ENCODE results near the gene RPS10.

DNA sequence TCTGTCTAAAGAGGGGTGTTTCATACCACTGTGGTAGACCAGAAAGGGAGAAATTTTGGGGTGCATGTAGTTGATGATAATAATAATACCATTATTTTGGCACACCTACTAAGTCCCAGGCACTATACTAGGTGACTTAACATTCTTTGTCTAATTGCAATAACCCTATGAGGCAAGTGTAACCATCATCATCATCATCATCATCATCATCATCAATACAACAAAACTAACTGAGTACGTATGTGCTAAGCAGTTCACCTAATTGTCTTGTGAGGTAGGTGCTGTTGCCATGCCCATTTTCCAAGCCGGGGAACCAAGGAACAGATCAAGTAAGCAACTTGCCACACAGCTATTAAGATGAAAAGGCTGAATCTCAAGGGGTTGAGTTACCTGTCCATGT, 37.4 kb upstream of the RPS10 start:
- TF ChIP-seq POLR2A (IDR thresholded peaks at IDR 0.05): no peak
- TF ChIP-seq, protein P1, sequence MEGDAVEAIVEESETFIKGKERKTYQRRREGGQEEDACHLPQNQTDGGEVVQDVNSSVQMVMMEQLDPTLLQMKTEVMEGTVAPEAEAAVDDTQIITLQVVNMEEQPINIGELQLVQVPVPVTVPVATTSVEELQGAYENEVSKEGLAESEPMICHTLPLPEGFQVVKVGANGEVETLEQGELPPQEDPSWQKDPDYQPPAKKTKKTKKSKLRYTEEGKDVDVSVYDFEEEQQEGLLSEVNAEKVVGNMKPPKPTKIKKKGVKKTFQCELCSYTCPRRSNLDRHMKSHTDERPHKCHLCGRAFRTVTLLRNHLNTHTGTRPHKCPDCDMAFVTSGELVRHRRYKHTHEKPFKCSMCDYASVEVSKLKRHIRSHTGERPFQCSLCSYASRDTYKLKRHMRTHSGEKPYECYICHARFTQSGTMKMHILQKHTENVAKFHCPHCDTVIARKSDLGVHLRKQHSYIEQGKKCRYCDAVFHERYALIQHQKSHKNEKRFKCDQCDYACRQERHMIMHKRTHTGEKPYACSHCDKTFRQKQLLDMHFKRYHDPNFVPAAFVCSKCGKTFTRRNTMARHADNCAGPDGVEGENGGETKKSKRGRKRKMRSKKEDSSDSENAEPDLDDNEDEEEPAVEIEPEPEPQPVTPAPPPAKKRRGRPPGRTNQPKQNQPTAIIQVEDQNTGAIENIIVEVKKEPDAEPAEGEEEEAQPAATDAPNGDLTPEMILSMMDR (IDR thresholded peaks at IDR 0.05): no peak

Data from body of pancreas (tissue), 4 donors.